Ramos (cell line): ENCODE data around the gene P2RY14.

Experiments
- in situ Hi-C: fragments of 300-500 bp; cut with MboI; formaldehyde crosslinking; loops from one replicate; pipeline ENCODE4 v1.14.3; 2022; ENCODE audit warnings: low sequenced_read_pairs; ENCODE audit not compliant: unreplicated experiment

Gene P2RY14

DNA sequence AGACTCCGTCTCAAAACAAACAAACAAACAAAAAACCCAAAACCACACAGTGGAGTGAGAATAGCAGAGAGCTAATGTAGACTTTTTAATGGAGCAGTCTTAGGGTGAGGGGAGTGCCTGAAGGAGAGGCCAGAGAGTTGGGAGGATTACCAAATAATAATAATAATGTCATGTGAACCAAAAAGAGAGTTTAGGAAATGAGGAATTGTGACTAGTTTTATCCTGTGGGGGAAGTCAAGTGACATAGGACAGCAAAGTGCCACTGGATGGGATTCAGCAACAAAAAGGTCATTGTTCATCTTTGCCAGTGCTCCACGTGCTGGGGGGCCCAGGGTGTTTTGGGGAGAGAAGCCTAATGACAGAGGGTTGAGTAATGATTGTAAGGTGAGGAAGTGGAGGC, 25.4 kb upstream of the P2RY14 start:
- in situ Hi-C loops, result no loop called here

DNA sequence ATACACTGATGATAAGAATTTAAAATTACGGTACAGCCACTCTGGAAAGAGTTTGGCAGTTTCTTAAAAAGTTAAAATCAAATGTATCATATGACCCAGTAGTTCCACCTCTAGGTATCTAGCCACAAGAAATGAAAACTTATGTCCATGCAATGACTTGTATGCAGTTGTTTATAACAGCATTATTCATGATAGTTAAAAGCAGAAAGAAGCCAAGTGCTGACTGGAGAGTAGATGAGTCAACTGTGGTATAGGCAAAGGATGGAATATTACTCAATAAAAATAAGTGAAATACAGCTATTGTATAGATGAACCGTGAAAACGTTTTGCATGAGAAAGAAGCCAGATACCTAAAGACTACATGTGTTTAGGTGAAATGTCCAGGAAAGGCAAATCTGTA, 23.4 kb upstream of the P2RY14 start:
- in situ Hi-C loops, result no loop called here

DNA sequence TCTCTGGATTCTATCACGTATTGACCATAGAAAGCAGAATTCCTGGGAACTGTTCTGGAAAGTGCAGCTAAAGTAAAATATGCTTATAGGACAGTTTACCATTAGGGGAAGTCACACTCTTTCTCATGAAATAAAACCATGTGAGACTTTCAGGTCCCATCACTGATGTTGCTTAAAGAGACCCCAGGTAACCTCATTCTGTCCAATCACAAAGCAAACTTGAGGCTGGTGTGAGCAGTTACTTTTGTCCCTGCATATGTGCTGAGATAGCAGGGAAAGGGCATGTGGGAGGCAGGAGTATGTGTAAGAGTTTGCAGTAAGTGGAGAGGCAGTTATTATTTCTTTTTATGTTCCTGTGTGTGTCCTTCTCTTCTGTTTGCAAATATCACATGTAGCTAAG, 22.2 kb upstream of the P2RY14 start:
- in situ Hi-C loops, result no loop called here

DNA sequence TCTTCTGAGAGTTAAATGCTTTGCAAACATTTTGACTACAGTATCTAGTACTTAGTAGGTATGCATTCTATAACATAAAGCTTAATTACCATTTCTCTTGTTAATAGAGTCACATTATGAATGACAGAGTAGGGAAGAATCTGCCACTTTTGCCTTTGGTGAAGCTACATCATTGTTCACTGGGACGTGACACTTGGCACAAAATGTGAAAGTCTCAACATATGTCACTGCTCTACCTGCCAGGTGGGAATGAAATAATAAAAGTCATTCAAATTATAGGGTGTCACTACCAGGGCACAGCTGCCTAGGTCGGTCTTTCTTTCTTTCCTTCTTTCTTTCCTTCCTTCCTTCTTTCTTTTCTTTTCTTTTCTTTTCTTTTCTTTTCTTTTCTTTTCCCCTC, 20.7 kb upstream of the P2RY14 start:
- in situ Hi-C loops, result no loop called here

DNA sequence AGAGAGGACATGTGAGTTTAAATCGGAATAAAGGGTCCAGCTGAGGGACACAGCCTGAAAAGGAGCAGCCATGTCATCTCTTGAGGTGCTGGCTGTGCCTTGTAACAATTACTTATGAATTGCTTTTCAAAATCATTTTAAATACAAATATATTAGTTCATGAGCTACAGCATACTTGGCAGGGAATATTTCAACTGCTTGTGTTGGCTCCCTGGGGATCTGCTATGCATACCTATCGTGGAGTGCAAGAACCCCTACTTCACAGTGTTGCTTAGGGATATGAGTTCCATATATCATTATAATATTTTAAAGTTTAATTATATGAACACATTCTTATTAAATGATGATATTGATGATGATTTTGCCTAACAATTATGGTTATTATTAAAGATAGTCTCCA, 19.1 kb upstream of the P2RY14 start:
- in situ Hi-C loops, result no loop called here

DNA sequence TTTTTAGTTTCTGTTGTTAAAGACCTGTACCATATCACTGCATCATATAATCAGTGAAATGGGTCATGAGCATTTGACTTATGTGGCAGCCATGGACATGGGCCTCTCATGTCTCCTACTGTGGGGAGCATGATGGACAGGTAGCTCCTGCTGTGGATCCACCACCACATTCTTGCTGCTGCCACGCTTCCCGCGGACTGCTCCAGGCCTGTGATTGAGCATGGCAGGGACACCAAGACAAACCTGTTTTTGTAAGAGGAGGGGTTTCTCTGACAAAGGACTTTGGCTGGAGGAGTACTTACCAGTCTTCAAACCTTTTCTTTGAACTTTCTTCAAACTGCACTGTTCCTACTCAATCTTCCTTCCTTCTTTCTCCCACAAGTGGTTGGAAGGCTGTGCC, 17.9 kb upstream of the P2RY14 start:
- in situ Hi-C loops, result no loop called here

DNA sequence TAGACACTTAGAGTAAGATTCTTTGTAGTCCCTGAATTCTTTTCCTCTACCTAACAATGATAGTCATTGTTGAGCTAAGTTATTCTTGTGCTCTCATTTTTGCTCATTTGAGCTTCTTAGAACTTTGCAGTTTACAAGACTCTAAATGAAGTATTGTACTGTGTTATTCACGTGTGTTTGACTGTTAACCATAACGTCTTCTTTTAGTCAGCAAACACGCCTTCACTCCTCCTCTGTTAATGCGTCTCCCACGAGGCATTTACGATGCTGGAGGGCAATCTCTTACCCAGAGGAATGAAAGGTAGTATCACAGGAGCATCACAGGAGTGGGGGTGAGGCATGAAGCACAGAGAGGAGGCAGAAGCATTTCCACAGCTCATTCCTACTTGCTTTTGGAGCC, 14.8 kb upstream of the P2RY14 start:
- in situ Hi-C loops, result no loop called here

DNA sequence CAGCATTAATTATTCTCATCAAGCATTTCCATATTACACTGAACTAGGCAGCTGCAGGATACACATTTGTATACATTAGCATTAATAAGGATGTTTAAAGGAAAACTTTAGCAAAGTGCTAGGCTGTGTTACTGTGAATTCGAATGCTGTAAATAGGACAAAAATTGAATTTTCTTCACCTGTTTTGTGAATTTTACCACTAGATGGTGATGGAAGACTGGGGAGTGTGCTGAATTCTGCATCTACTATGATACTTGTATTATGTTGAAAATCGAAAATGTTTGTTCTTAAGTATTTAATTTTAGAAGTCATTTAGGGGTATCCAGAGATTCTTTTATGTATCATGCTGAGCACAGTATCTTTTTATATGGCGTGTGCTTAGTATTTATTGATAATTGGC, 12.3 kb upstream of the P2RY14 start:
- in situ Hi-C loops, result no loop called here

DNA sequence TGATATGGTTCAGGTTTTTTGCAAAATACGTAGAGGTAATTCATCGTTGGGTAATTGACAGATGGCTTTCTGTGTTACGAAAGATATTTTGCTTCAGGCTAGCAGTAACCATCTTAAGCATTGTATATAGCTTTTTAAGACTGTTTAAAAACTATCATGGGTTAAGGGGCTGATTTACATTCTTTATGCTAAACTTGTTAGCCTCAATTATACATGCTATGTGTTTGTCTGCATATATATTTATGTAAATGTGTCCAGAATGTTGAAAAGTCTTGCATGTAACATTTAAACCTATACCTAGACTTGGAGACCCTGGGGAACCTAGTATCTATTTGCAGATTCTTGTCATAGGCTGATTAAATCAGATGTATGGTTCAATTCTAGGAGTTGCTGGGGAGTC, 11.1 kb upstream of the P2RY14 start:
- in situ Hi-C loops, result loop anchor here (5.0 to 10.0 kb wide), 2 partner anchors 62 to 125 kb away; no protein-coding TSS in a partner anchor

DNA sequence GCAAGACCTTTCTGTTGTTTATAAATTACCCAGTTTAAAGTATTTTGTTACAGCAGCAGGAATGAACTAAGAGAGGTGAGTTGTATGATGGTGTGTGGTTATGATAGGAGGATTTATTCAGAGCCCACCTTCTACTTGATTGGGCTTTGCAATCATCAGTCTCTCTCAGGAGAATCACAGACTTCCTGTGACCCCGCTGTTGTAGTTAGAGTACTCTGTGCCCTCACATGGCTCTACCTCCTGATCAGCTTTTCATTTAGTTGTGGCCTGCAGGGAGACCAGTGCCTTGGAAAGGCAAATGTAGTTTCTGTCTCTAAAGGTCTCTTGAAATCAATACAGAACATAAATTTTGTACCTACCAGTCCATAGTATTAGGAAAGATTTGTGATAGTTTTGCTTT, 7.6 kb upstream of the P2RY14 start:
- in situ Hi-C loops, result loop anchor here (5.0 to 10.0 kb wide), 2 partner anchors 59 to 121 kb away; no protein-coding TSS in a partner anchor

DNA sequence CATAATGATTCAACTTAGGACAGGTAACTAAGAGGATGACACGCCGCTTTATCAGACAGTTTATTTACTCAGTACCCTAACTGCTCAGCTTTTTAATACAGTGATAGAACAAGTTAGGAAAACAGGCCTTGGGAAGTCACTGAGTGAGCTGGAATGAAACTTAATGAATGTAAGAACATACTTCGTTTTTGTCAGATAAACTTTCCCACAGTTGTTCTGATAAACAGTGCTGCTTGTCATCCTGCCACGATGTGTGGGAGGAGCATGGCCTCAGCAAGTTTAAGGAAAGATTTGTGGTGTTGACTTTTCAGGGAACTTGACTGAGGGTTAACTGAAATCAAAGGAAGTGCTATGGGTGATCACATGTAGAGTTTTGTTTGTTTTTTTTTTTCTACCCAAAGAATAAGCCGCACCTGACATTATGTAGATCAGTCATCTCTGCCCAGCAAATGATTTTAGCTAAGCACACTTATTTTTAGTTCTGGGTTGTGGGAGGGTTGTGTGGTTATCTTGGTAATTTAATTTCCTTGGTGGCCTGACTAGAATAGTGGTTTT, 5.6 kb upstream of the P2RY14 start:
- in situ Hi-C loops, result loop anchor here (10.0 kb wide), 1 partner anchor 119 kb away; no protein-coding TSS in a partner anchor

DNA sequence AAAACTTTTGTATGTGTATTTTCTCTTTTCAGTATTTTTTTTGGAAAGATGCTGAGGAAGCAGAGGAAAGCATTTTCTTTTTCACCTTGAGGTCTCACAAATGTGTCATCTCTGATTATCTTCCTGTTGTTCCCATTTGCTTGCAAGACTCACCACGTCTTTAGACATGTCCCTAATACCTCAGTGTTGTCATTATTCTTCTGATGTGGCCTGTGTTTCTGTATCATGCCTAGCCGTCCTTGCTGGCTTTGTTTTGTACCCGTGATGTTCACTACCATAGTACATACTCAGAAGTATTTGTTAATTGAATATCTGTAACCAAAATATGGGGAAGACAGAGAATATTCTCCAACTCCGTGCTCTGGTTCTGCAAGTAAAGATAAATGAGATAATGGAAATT, 5.0 kb upstream of the P2RY14 start:
- in situ Hi-C loops, result loop anchor here (10.0 kb wide), 1 partner anchor 119 kb away; no protein-coding TSS in a partner anchor

DNA sequence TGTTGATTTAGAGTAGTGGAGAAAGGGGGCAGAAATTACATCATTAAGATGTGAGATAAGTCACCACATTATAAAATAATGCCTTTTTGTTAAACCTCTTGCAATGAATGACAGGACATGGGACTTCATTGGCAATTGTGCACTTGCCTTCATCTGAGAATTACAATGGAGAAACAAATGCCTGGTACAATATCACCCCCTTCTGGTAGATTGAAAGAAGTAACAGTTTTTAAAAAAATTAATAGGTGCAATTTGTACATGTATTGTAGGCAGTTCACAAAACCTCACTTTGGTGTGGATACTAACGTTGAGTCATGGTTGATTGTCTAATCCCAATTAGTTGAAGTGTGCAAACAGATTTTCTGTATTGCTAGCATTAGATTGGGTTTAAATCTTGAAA, 4.6 kb upstream of the P2RY14 start:
- in situ Hi-C loops, result loop anchor here (10.0 kb wide), 1 partner anchor 118 kb away; no protein-coding TSS in a partner anchor

DNA sequence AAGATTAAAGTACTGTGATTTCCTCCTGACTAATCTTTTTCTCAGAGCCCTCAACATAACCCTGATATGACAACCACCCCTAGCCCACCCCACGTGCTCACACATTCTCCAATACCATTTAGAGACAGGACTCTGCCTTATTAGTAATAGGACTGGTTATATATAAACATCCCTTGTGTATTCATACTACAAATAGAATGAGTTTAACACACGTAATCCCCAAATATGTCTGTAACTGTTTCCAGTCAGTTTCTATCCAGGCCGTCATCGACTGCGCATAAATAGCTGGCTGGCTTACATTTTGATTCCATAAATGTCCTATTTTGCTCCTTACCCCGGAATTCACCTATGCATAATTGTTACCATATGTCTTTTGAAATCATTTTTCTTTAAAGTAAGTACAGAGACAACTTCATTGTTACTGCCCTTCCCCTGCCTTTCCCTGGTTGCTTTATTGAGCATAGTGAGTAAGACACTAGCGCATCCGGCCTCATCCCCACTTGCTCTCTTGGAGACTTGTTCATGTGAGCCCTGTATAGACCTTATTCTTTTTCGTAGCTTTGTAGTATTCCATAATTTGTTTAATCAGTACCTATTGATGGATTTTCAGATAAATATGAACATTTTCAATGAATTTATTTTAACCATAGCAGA, 3.5 kb upstream of the P2RY14 start:
- in situ Hi-C loops, result loop anchor here (10.0 kb wide), 1 partner anchor 117 kb away; no protein-coding TSS in a partner anchor

DNA sequence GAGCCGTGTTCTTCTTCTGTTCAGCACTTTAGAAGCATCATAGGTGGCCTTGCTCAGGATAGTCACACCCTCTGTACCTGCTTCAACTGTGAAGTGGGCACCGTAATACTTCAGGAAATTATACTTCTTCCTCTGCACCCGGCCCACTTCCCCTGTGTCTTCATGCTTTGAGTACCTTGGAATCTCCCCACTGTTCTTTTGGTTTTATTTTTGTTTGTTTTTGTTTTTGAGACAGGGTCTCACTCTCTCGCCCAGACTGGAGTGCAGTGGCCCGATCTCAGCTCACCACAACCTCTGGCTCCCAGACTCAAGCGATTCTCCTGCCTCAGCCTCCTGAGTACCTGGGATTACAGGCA, 1.7 kb downstream of the P2RY14 start:
- in situ Hi-C loops, result no loop called here

DNA sequence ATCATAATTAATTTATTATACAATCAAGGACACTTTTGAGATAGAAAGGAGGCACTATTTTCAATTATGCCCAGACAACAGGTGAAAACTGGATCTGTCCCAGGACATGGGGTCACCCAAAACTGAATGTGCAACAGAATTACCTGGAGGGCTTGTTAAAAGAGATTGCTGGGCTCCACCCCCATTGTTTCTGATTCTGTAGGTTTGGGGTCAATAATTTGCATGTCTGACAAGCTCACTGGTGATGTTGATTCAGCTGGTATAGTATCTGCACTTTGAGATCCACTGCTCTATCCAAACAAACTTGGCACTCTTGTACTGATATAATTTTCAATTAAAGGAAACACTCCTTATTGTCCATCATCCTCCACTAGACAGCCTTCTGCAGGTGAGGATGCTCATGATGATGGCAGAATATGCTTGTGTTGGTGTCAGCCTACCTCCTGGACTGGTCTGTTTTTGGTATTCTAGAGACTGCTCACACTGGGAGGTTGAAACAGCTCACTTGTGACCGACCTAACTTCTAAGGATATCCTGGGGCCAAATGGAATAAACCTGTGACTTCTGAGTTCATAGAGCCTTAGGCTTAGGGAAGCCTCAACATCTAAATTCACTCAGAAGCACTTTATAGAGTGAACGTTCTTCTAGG, 2.2 kb downstream of the P2RY14 start:
- in situ Hi-C loops, result no loop called here

DNA sequence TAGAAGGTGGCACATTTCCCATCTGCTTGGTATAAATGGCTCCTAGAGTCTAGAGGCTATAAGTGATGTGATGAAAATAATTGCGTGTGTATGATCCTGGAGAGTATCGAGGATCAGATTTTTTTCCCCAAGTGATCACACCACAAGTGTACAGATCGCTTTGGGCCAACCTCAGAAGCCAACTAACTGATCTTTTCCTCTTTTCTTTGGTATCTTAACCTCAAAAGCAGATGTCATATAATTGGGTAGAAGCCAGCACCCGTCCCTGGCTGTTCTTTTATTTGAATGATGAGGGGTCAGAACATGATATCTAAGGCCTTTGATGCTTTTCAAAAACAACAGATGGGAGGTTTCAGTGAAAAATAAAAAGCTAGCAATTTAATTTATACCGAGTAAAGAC, 3.3 kb downstream of the P2RY14 start:
- in situ Hi-C loops, result no loop called here

DNA sequence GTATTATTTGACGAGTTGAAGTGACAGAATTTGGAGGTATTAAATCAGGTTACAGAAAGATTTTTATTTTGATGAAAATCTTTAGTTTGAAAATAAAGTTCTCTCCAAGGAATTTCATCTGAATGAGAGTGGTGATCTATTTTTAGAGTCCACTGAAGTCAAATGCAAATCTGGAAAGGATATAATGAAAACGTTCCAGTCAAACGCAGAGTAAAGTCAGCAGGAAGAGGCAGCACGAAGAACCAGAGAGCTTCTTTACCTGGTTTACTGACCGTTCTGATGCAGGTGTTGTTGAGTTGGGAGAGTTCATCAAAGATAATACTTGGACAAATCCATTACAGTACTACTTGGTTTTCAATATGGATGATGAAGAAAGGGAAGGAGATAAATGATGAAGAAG, 8.7 kb downstream of the P2RY14 start:
- in situ Hi-C loops, result no loop called here

DNA sequence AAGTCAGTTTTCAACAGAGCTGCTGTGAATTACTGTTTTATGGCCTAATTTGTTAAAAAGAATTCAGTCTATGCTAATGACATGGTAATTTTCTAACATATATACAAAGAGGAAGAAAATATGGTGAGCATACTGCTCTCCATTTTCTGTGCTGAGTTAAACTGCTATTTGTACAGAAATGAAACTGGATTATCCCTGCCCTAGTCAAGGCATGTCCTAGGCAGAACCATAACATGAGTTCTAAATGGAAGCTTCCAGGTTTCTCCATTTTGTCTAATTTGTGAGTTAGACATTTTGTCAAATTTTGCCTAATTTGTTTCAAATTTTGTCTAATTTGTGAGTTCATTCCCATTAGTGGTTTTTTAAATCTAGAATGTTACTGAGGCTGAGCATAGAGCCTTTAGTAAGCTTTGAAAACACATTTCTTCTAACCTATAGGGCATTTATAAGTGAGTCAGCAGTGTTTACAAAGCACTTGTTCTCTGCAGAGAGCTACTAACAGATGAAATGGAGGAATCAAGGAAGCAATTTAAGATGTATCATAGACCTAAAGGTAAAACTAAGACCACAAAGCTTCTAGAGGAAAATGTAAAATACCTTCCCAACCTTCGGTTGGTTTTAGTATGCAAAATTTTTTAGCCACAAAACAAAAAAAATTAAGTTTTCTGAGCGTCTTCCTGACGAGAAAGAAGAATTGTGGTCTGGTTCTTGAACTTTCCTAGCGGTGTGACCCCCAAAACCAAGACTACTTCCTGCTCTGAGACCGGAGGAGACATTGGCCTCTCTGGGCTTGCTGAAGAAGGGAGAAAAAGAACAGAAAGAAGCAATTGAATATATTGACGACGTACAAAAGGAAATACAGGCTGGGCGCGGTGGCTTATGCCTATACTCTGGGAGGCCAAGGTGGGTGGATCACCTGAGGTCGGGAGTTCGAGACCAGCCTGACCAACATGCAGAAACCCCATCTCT, 9.8 kb downstream of the P2RY14 start:
- in situ Hi-C loops, result no loop called here

DNA sequence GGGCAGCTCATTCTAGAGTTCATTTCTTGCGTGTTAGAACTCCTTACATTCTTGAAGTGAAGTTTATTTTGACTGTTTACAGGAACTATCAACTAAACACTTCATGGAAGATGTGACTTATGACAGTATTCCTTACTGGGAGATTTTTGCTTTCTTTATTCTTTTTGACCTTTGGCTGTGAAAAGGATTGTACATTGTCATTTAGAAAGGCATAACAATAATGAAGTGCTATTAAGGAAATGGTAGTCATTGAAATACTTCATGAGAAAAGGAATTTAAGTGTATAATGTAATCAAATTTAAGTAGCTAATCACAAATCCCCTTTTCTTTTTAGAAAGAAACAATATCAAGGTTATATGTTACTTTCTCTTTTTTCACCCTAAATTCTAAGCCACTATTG, 11.3 kb downstream of the P2RY14 start:
- in situ Hi-C loops, result no loop called here

DNA sequence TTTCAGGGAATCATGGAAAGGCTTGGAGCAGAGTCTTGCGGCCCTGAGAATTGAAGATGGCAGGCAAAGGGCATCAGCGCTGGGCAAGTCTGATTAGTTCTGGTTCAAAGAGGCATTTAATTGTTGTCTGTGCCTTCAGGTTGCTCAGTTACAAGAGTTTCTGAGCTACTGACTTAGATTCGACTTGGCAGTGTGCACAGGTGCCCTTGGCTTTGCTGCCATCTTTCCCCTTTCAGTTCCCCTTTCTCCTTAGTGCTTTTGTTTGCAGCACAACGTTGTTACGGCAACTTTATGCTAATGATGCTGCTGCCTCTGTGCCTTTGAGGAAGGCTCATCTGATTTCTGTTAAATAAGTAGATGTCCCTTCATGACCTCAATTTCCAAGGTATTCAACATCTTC, 12.5 kb downstream of the P2RY14 start:
- in situ Hi-C loops, result no loop called here
